ENCODE data around the gene APOA5. TPM values are rescaled to one million over a fixed set of nuclear protein-coding genes. Genes with fewer than 3 reads are reported as not detected.

The APOA5 gene
- total and polyA plus RNA-seq, 2 of the 13 experiments (the other 11 are each of a cell fraction or from before 2014, with no cell fraction given) = 44.0 to 49.1 TPM

DNA sequence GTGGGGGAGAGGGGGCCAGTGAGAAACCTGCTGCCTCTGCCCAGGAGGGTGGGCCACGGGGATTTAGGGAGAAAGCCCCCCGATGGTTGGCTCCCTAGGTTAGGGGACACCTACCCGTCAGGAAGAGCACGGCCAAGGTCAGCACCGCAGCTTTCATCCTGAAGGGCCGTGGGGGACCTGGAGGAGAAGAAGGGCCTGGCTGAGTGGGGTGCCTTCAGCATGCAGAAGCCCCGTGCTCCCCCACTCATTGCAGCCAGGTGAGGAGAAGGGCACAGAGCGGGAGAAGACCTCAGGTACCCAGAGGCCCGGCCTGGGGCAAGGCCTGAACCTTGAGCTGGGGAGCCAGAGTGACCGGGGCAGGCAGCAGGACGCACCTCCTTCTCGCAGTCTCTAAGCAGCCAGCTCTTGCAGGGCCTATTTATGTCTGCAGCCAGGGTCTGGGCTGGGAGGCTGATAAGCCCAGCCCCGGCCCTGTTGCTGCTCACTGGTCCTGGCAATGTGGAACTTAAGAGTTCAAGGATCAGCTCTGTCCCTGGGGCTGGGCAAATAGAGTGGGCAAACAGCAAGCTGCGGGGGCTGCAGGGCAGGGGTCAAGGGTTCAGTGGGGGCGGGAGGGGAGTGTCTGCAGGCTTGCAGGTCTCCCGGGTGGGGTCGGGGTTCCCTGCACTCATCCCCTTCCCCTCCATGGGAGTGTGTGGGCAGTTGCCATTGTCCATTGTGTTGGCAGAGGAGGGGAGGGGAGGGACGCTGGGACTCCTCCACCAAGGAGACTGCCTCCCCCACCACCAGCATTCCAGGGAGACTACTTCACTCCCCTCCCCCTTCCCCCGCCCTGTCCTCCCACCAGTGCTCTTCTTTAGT is 45.8 kb upstream of the APOA5 start, which contains the start of gene APOA1 (continued):
- TF ChIP-seq, protein P1, sequence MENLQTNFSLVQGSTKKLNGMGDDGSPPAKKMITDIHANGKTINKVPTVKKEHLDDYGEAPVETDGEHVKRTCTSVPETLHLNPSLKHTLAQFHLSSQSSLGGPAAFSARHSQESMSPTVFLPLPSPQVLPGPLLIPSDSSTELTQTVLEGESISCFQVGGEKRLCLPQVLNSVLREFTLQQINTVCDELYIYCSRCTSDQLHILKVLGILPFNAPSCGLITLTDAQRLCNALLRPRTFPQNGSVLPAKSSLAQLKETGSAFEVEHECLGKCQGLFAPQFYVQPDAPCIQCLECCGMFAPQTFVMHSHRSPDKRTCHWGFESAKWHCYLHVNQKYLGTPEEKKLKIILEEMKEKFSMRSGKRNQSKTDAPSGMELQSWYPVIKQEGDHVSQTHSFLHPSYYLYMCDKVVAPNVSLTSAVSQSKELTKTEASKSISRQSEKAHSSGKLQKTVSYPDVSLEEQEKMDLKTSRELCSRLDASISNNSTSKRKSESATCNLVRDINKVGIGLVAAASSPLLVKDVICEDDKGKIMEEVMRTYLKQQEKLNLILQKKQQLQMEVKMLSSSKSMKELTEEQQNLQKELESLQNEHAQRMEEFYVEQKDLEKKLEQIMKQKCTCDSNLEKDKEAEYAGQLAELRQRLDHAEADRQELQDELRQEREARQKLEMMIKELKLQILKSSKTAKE (CRISPR knock-in tag; IDR thresholded peaks at IDR 0.05; ENCODE audit: borderline replicate concordance) = peak; percentile 94
- peak; percentile 98 for TF ChIP-seq SMYD3 (CRISPR knock-in tag; IDR thresholded peaks at IDR 0.05)
- TF ChIP-seq KDM1A (CRISPR knock-in tag; IDR thresholded peaks at IDR 0.05) = peak; percentile 46; the same call in 1 of the 2 replicates
- TF ChIP-seq ZNF350 (CRISPR knock-in tag; IDR thresholded peaks at IDR 0.05; ENCODE audit: borderline replicate concordance, low read depth) = peak; percentile 87
- no peak for TF ChIP-seq GZF1 (CRISPR knock-in tag; IDR thresholded peaks at IDR 0.05)
- peak; percentile 85 for TF ChIP-seq BCL6 (CRISPR knock-in tag; IDR thresholded peaks at IDR 0.05)
- no peak for TF ChIP-seq ZNF616 (CRISPR knock-in tag; IDR thresholded peaks at IDR 0.05; ENCODE audit: low read depth)
- peak; percentile 76; the same call in 1 of the 2 replicates for TF ChIP-seq ZNF83 (CRISPR knock-in tag; IDR thresholded peaks at IDR 0.05; ENCODE audit: borderline replicate concordance)
- TF ChIP-seq ZNF841 (CRISPR knock-in tag; IDR thresholded peaks at IDR 0.05; ENCODE audit: borderline replicate concordance) = 0 out of 2 replicates have a peak, but pooled peaks have one; percentile 72
- TF ChIP-seq, protein P2, sequence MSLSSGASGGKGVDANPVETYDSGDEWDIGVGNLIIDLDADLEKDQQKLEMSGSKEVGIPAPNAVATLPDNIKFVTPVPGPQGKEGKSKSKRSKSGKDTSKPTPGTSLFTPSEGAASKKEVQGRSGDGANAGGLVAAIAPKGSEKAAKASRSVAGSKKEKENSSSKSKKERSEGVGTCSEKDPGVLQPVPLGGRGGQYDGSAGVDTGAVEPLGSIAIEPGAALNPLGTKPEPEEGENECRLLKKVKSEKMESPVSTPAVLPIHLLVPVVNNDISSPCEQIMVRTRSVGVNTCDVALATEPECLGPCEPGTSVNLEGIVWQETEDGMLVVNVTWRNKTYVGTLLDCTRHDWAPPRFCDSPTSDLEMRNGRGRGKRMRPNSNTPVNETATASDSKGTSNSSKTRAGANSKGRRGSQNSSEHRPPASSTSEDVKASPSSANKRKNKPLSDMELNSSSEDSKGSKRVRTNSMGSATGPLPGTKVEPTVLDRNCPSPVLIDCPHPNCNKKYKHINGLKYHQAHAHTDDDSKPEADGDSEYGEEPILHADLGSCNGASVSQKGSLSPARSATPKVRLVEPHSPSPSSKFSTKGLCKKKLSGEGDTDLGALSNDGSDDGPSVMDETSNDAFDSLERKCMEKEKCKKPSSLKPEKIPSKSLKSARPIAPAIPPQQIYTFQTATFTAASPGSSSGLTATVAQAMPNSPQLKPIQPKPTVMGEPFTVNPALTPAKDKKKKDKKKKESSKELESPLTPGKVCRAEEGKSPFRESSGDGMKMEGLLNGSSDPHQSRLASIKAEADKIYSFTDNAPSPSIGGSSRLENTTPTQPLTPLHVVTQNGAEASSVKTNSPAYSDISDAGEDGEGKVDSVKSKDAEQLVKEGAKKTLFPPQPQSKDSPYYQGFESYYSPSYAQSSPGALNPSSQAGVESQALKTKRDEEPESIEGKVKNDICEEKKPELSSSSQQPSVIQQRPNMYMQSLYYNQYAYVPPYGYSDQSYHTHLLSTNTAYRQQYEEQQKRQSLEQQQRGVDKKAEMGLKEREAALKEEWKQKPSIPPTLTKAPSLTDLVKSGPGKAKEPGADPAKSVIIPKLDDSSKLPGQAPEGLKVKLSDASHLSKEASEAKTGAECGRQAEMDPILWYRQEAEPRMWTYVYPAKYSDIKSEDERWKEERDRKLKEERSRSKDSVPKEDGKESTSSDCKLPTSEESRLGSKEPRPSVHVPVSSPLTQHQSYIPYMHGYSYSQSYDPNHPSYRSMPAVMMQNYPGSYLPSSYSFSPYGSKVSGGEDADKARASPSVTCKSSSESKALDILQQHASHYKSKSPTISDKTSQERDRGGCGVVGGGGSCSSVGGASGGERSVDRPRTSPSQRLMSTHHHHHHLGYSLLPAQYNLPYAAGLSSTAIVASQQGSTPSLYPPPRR (CRISPR knock-in tag; IDR thresholded peaks at IDR 0.05; ENCODE audit: borderline replicate concordance) = peak; percentile 96; the same call in 1 of the 2 replicates
- TF ChIP-seq MIXL1 (CRISPR knock-in tag; IDR thresholded peaks at IDR 0.05) = peak; percentile 45; the same call in 1 of the 2 replicates
- TF ChIP-seq, protein P3, sequence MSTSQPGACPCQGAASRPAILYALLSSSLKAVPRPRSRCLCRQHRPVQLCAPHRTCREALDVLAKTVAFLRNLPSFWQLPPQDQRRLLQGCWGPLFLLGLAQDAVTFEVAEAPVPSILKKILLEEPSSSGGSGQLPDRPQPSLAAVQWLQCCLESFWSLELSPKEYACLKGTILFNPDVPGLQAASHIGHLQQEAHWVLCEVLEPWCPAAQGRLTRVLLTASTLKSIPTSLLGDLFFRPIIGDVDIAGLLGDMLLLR (CRISPR knock-in tag; IDR thresholded peaks at IDR 0.05) = 0 out of 2 replicates have a peak, but pooled peaks have one; percentile 32
- peak; percentile 89; the same call in 1 of the 2 replicates for TF ChIP-seq HOXA9 (CRISPR knock-in tag; IDR thresholded peaks at IDR 0.05; ENCODE audit: borderline replicate concordance)
- peak; percentile 88 for TF ChIP-seq RBM22 (optimal IDR thresholded peaks at IDR 0.05; ENCODE audit: low read length)
- peak; percentile 92 for TF ChIP-seq GATA4 (IDR thresholded peaks at IDR 0.05; ENCODE audit: borderline replicate concordance, low read depth)
- TF ChIP-seq MAF1 (CRISPR knock-in tag; IDR thresholded peaks at IDR 0.05; ENCODE audit: borderline replicate concordance) = no peak
- no peak for TF ChIP-seq ZNF572 (CRISPR knock-in tag; IDR thresholded peaks at IDR 0.05)
- TF ChIP-seq HCFC1 (IDR thresholded peaks at IDR 0.05; ENCODE audit: low read depth, low read length) = no peak
- TF ChIP-seq ZNF10 (CRISPR knock-in tag; IDR thresholded peaks at IDR 0.05; ENCODE audit: borderline replicate concordance, low read depth) = no peak
- no peak for TF ChIP-seq PLRG1 (conservative IDR thresholded peaks at IDR 0.05)

All from HepG2 (cell line).